ENCODE results near the gene TTC38.

TTC38 gene

GRCh38 chr22:46224898-46225290 is 42.9 kb upstream of the TTC38 start:
- no peak overlapping the region for H3K4me2 ChIP-seq (ENCODE audit: low read length)
- H3K4me1 ChIP-seq, result no peaks in the 10 kb centered on the region
- TF ChIP-seq CTCF (IDR thresholded peaks at IDR 0.05), result no peak
- no peaks in the 10 kb centered on the region for H3K9me3 ChIP-seq (ENCODE audit: control insufficient read depth, low read length)
- H3K36me3 ChIP-seq (ENCODE audit: control insufficient read depth, insufficient read depth, low read length), result no peaks in the 10 kb centered on the region
- H3K4me3 ChIP-seq (ENCODE audit: low read depth, low read length), result no peak overlapping the region
- no peaks in the 10 kb centered on the region for H3K27me3 ChIP-seq (ENCODE audit: control insufficient read depth, insufficient read depth, low read length)
- no peak overlapping the region for H3K9ac ChIP-seq
- H3K27ac ChIP-seq, result no peak overlapping the region
- H3K79me2 ChIP-seq, result no peaks in the 10 kb centered on the region
- no peak overlapping the region for H2AFZ ChIP-seq

DNA sequence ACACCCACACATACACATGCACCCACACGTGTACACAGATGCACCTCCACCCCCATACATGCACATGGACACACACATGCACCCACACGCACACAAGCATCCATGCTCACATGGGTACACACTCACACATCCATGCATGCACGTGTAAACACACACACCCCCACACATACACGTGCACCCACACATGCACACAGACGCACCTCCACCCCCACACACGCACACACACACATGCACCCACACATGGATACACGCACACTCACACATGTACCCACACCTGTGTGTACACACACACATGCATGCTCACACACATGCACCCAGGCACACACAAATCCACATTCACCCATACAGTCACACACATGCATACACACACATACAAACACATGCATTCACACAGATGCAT is 42.2 kb upstream of the TTC38 start:
- Histone ChIP-seq H3K27me3 (ENCODE audit: control insufficient read depth, insufficient read depth, low read length) (no peaks in the 10 kb centered on the region), H3K4me1 (no peaks in the 10 kb centered on the region), H3K9me3 (ENCODE audit: control insufficient read depth, low read length) (no peaks in the 10 kb centered on the region), H3K4me3 (ENCODE audit: low read depth, low read length) (no peak overlapping the region), H3K4me2 (ENCODE audit: low read length) (no peak overlapping the region), H2AFZ (no peak overlapping the region), H3K9ac (no peak overlapping the region), H3K27ac (no peak overlapping the region), H3K36me3 (ENCODE audit: control insufficient read depth, insufficient read depth, low read length) (no peaks in the 10 kb centered on the region), H3K79me2 (no peaks in the 10 kb centered on the region)
- TF ChIP-seq CTCF (IDR thresholded peaks at IDR 0.05), result no peak

DNA sequence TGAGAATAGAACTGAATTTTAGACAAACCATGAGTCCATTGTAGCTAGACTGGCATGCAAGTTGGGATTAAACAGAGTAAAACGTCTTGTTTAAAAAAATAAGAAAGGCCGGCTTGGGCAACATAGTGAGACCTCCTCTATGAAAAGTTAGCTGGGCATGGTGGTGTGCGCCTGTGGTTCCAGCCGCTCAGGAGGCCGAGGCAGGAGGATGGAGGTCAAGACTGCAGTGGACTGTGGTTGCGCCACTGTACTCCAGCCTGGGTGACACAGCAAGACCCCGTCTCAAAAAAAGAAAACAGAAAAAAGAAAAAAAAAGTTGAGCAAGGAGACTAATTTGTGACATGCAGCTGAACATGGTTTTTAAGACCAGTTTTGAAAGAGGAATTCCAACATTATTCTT is 41.2 kb upstream of the TTC38 start:
- H3K4me2 ChIP-seq (ENCODE audit: low read length), result no peak overlapping the region
- H3K27ac ChIP-seq, result no peak overlapping the region
- H2AFZ ChIP-seq, result no peak overlapping the region
- no peak overlapping the region for H3K9ac ChIP-seq
- no peaks in the 10 kb centered on the region for H3K27me3 ChIP-seq (ENCODE audit: control insufficient read depth, insufficient read depth, low read length)
- TF ChIP-seq CTCF (IDR thresholded peaks at IDR 0.05), result no peak
- no peaks in the 10 kb centered on the region for H3K79me2 ChIP-seq
- H3K9me3 ChIP-seq (ENCODE audit: control insufficient read depth, low read length), result no peaks in the 10 kb centered on the region
- no peak overlapping the region for H3K4me3 ChIP-seq (ENCODE audit: low read depth, low read length)
- no peaks in the 10 kb centered on the region for H3K36me3 ChIP-seq (ENCODE audit: control insufficient read depth, insufficient read depth, low read length)
- no peaks in the 10 kb centered on the region for H3K4me1 ChIP-seq

- no peaks in the 10 kb centered on the region for H3K79me2 ChIP-seq
- no peak overlapping the region for H3K27ac ChIP-seq
- no peak overlapping the region for H2AFZ ChIP-seq
- no peaks in the 10 kb centered on the region for H3K36me3 ChIP-seq (ENCODE audit: control insufficient read depth, insufficient read depth, low read length)
- no peaks in the 10 kb centered on the region for H3K9me3 ChIP-seq (ENCODE audit: control insufficient read depth, low read length)
- H3K4me2 ChIP-seq (ENCODE audit: low read length), result no peak overlapping the region
- no peak overlapping the region for H3K4me3 ChIP-seq (ENCODE audit: low read depth, low read length)
- H3K9ac ChIP-seq, result no peak overlapping the region
- H3K4me1 ChIP-seq, result no peaks in the 10 kb centered on the region
- no peak for TF ChIP-seq CTCF (IDR thresholded peaks at IDR 0.05)
- no peaks in the 10 kb centered on the region for H3K27me3 ChIP-seq (ENCODE audit: control insufficient read depth, insufficient read depth, low read length)
Observed at GRCh38 chr22:46229701-46230100, 38.1 kb upstream of the TTC38 start.

- no peak overlapping the region for H3K4me3 ChIP-seq (ENCODE audit: low read depth, low read length)
- no peaks in the 10 kb centered on the region for H3K27me3 ChIP-seq (ENCODE audit: control insufficient read depth, insufficient read depth, low read length)
- no peak overlapping the region for H3K4me2 ChIP-seq (ENCODE audit: low read length)
- H3K27ac ChIP-seq, result no peak overlapping the region
- no peak overlapping the region for H2AFZ ChIP-seq
- TF ChIP-seq CTCF (IDR thresholded peaks at IDR 0.05), result no peak
- no peaks in the 10 kb centered on the region for H3K79me2 ChIP-seq
- H3K4me1 ChIP-seq, result no peaks in the 10 kb centered on the region
- H3K9ac ChIP-seq, result no peak overlapping the region
- H3K36me3 ChIP-seq (ENCODE audit: control insufficient read depth, insufficient read depth, low read length), result no peaks in the 10 kb centered on the region
- no peaks in the 10 kb centered on the region for H3K9me3 ChIP-seq (ENCODE audit: control insufficient read depth, low read length)
Observed at GRCh38 chr22:46230262-46230901, 37.4 kb upstream of the TTC38 start.

All from parathyroid adenoma (tissue), 2 donors.